Panc1 (cell line): ENCODE data around the gene THBS2.

Source experiments
- CTCF ChIP-seq: fragments of 450-650 bp; IDR thresholded peaks from 2 replicates; pipeline ENCODE4 v1.5.1; 2017; ENCODE audit warnings: mild to moderate bottlenecking
- POLR2AphosphoS5 ChIP-seq: IDR thresholded peaks from 2 replicates; pipeline ENCODE4 v1.6.1; 2012; ENCODE audit warnings: mild to moderate bottlenecking, low read depth, low read length, moderate library complexity
- REST ChIP-seq, 2 experiments: IDR thresholded peaks; 2 replicates each; pipeline ENCODE4 v1.6.1; 2011 to 2012; ENCODE audit warnings: low read depth in 2 of 2, control low read depth in 1 of 2, low read length in 1 of 2, mild to moderate bottlenecking in 1 of 2, moderate library complexity in 1 of 2; ENCODE audit not compliant: insufficient read depth in 1 of 2
- SIN3A ChIP-seq: IDR thresholded peaks from 2 replicates; pipeline ENCODE4 v1.6.1; 2012; ENCODE audit warnings: low read depth, mild to moderate bottlenecking, low read length, moderate library complexity, borderline replicate concordance; ENCODE audit not compliant: insufficient read depth
- TCF7L2 ChIP-seq: IDR thresholded peaks from 2 replicates; pipeline ENCODE4 v1.6.1; 2011; ENCODE audit warnings: mild to moderate bottlenecking, low read depth, low read length, inconsistent platforms

- TF ChIP-seq CTCF (no peak), SIN3A (no peak), TCF7L2 (no peak), POLR2AphosphoS5 (no peak), REST (IDR thresholded peaks at IDR 0.05; ENCODE audit: insufficient read depth in 1 of 2, low read depth in 2 of 2, low read length in 1 of 2) (no peak)
These were observed 85.4 kb downstream of the THBS2 start for GRCh38 chr6:169168302-169168630.
